Esophagus mucosa (tissue), 1 donor: ENCODE data around the gene BTG1. TPM values are rescaled to one million over a fixed set of nuclear protein-coding genes. Genes with fewer than 3 reads are reported as not detected.

Experiments
- ATAC-seq: fragments of 200-7000 bp; cut with Tn5 transposase; one replicate; pipeline ENCODE4 v1.9.1; 2020
- total RNA-seq: library from RNA; stranded (reverse); gene quantifications from one replicate; pipeline ENCODE4 v1.2.4, GENCODE V29; 2023
- donor health status: DM: yes; HTN: yes; CAD: no.

The BTG1 gene, protein sequence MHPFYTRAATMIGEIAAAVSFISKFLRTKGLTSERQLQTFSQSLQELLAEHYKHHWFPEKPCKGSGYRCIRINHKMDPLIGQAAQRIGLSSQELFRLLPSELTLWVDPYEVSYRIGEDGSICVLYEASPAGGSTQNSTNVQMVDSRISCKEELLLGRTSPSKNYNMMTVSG
- total RNA-seq, result 119 TPM

DNA sequence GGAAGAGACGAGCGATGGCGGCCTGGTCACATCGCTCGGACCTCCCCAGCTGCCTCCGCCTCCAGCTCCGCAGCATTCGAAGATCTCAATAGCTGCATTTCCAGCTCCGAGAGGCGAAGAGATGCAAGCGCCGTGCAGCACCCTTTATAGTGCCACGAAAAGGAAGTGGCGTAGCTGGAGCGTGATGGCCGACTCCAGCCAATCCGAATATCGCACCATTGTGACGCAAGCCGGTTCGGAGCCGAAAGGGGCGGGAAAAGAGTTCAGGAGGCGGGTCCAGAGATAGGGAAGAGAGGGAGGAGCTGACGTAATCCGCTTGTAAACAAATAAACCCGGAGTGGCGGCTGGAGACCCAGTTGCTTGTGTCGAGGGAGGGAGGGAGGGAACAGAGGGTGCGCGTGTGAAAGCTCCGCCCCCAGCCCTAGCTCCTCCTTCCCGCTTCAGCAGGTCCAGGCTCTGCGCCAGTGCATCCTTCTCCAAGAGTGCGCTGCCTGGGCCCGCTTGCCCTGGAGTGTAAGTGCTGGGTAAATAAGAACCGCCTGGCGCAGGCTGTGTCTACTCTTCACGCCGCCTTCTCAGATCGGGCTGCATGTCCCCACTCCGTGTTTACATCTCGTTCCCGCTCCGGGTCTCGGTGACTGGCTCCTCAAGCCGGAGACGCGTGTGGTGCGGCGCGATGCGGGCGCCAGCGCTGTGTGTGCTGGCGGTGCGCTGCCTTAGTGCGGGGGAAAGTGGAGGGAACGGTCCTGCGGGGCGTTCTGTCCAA is at the start of gene BTG1:
Gene BTG1 (minus strand): TSS at position 116 of the 766 bp plus-strand sequence. CDS start 311 bp downstream, outside the sequence.
- peak; percentile 90 for ATAC-seq

DNA sequence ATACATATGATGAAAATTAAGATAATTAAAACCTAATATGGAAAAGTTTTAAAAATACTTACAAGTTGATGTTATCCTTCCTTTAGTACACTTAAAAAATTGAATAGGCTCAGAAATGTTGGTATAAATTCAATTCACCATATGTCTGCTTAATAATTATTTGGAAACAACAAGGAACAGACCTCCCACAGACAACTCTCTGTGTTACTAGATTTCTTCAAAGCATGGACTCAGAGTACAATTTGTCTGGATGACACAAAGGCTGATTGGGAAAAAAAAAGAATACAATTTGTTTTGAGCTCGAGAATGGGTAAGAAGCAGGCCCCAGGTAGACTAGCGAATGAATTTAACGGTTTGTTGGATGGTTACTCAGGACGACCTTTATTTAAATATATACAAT is 48.9 kb upstream of the BTG1 start:
- no peak for ATAC-seq

DNA sequence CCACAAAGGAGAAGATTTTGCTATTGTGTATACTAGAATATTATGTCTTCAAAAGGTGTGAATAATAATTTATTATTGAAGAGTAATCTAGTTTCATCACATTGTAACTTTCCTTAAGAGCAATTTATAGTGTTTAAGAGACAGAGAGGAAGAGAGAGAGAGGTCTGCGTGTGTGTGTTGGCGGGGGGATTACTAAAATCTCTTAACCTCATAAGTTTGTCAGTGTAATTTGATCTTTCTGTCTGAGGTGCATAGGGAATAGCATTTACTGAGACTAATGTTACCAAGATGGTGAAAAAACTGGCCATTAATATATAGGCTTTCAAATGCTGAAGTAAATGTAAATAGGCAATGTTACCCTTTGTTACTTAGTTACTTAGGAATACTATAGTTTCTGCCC is 48.2 kb upstream of the BTG1 start:
- ATAC-seq, result no peak

DNA sequence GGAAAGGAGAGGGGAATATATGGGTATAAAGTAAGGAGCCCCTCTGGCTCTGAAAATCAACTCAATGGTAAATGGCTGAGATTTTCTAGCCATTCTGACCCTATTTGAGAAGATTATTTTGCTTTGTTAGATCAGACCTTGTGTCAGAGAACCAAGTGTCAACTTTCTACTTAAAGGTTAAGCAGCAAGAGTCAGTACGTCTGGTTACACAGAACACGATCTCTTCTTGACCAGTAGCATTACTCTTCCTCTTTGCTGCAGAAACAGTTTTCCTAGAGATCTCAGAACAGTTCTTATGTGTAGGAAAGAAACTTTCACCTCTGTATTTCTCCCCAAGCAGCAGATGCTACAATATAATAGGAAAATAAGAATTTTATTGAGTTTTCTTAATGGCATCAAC is 47.4 kb upstream of the BTG1 start:
- ATAC-seq, result no peak

DNA sequence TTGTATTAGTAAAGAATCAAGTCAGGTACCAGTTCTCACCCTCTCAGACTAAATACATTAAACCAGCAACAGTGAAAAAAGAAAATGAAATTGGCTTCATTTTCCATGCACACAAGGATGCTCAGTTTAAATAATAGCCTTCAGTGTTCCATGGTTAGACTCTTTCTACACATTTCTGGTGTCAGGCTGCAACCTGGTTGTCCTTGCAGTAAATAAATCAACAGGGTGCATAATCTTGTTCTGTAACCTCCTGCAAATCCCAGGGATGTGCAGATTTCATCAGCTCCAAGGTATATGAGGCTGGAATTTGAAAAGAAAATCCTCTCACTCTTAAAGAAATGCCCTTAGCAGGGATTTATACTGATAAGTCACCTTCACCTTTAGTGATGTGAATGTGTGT is 46.7 kb upstream of the BTG1 start:
- no peak for ATAC-seq

DNA sequence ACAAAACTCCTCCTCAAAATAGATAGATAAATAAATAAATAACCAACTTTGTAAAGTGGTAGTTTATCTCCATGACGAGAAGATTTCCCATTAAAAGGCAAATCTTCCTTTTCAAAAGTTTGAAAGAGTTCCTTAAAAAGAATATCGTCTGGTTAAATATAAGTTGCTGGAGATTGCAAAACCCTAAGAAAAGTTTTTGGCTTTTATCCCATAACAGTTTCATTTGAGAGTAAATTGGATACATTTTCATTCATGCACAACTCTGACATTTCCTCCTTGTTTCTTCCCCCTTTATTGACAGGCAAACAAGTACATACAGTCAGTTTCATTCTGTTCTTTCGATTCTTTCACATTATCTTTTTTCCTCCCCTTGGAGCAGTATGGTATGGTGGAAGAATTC is 45.4 kb upstream of the BTG1 start:
- no peak for ATAC-seq

DNA sequence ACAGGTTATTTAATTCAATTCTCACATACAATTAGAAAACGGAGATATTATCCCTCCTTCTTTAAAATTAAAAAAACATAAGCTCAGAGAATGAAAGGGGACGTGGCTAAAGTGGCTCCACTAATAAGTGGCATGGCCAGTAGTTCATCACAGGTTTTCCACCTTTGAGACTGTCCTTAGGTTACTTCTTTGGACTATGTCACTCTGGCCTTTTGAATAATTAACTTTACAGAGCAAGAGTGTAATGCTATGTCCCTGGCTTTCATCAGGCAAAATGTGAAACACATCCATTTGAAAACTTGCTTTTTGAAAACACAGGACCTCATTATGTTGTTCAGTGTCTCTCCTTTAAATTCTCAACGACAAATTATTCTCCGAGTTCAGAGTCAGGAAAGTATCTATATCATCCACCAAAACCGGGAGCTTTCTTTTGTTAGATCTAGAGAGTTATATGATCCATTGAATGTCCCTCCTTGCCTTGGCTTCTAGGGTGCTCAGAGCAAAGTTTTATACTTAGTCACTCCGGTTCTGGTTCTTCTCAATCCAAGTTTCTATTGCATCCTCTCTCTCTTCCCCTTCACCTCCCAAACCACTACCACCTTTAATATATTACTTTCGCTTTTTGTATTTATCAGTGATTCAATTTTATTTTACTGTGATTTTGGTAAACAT is 43.0 kb upstream of the BTG1 start:
- ATAC-seq, result no peak

DNA sequence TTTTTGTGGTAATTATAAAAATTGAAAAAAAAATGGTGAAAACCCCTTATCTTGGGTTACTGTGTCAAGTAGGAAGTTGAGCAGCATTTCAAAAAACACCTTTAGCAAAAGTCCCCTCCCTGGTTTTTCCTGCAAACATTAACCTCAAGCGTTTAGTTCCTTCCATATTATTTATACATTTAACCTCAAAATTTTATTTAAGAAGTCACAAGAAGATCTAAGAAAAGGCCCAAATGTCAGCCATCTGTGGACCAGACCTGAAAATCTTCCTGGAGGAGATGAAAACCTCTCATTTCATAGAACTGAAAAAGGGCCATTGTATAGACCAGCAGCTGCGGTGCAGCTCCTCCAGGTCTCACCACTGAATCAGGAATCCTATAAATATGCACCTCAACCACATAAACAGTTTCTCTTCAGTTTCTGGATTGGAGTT is 40.4 kb upstream of the BTG1 start:
- ATAC-seq, result no peak

DNA sequence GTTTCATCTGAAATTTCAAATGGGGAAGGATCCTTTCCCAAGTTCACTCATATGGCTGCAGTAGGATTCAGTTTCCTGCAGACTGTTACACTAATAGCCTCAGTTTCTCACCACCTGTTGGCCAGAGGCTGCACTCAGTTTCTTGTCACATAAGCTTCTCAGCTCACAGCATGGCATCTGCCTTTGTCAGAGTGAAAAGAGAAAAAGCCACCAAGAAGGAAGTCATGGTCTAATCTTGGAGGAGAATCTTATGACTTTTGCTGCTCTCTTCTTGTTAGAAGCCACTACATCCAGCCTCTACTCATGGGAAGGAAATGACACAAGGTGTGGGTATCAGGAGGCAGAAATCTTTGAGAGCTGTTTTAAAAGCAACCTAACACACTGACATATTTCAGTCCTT is 39.4 kb upstream of the BTG1 start:
- no peak for ATAC-seq

DNA sequence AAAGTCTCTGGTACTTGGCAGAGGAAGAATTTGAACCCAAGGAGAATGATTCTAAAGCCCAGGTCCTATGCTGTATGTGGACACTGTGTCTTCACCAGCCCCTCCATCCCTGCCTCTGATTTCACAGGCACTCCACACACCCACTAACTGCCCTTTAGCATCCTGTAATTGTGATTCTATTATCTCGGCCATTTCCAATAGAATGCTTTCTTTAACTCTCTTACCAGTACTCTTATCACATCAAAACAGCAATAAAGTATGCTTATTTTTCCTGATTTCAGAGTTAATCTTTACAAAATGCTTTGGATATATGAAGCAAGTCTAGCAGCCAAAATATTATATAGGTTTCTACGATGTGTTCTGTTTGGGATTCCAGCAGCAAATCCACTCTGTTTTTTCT is 37.9 kb upstream of the BTG1 start:
- no peak for ATAC-seq

DNA sequence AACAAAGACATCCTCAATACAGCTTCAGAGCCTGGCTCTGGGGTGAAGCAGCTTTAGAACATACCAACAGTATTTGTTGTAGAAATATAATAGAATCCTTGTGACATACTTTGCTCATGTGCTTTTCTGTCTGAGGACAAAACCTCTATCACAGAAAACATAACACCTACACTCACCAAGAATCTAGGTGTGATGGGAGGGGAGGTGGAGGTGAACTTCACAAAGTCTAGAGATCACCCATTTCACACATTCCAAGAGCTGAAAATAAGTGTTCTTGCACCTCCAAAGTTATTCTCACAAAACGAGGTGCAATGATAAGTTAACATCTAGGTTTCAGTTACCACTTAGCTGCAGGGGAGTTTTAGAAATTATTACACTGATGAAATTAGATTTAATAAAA is 32.7 kb upstream of the BTG1 start:
- ATAC-seq, result no peak

DNA sequence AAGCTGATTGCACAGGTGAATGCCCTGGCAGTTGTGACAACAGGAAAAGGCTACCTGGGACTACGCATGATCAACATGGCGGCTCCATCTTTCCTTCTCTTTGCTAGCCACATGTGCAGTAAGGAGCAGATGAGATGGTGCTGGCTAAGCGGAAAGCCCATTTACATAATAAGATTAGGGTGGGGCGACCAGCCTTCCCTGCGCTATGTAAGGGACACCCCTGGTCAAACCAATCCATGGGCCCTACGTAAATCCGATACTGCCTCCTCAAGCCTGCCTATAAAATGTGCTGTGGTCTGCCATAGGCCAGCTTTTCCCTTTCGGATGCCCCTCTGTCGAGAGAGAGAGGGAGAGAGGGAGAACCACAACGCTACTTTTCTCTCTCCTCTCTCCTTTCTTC is 31.0 kb upstream of the BTG1 start:
- no peak for ATAC-seq

DNA sequence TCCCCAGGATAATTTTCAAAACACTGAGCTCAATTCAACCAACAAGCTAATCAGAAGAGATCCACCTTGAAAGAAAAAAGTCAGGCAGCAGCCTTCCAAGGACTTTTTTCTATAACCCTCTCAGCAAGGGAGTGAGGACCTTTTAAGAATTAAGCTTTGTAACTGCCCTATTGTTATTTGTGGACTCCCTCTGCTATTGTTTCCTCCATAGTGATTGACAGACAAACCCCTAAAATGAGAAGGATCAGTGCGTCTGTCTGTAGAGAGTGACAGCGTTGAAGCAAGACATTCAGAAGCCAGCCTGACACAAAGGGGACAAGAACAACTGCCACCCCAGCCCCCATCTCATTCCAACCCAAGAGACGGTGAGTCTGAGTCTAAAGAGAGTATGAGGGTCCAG is 30.3 kb upstream of the BTG1 start:
- ATAC-seq, result no peak

DNA sequence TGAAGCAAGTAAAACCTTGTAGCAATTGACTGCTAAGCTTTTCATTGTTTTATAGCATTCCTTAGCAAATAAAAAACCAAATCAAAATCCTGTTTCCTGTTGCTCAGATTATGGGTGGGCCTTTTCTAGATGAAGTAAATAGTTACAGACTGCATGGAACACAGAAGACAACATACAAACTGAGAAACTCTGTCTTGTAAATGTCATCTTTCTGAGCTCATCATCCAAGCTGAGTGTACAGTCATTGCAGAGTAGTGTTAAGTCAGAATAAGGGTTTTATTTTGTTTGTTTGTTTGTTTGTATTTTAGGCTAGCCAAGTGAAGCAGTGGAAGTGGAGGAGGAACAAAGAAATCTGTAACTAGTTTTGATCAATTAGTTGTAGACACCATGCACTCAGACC is 24.4 kb upstream of the BTG1 start:
- no peak for ATAC-seq

DNA sequence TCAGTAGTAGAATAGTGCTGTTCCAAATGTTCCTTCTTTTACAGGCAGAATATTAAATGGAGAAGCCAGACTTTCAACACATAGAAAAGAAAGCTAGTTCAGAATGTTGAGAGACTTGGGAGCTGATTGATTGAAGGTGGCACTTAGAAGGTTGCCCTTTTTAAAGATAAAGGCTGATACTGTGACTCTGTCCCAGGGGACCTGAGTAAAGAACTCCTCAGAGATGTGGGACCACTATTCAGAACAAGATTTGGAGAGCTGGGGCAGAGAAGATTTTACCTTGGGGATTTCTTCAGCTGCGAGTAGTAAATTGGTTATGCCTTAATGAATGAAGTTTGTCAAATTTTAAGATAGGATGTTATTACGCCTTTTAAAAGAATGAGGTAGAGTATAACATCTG is 21.4 kb upstream of the BTG1 start:
- ATAC-seq, result no peak

DNA sequence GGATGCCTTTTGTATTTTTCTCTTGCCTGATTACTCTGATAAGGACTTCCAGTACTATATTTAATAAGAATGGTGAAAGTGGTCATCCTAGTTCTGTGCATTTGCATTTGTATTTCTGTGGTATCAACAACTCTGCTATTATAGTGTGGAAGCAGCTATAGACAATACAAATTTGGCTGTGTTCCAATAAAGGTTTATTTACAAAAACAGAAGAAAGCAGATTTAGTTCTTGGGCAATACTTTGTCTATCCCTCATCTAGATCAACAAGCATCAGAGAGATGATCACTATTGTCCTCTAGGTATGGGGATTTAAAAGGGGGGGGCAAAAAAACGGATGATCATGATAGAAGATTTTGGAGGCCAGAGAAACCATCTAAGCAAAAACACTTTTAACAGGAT is 19.1 kb upstream of the BTG1 start:
- ATAC-seq, result no peak

DNA sequence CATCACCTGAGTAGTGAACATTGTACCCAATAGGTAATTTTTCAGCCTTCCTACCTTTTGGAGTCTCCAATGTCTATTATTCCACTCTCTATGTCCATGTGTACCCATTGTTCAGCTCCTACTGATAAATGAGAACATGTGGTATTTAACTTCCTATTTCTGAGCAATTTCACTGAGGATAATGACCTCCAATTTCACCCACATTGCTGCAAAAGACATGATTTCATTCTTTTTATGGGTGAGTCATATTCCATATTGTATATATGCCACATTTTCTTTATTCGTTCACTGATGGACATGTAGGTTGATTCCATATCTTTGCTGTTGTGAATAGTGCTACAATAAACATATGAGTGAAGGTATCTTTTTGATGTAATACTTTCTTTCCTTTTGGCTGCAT is 16.4 kb upstream of the BTG1 start:
- no peak for ATAC-seq

DNA sequence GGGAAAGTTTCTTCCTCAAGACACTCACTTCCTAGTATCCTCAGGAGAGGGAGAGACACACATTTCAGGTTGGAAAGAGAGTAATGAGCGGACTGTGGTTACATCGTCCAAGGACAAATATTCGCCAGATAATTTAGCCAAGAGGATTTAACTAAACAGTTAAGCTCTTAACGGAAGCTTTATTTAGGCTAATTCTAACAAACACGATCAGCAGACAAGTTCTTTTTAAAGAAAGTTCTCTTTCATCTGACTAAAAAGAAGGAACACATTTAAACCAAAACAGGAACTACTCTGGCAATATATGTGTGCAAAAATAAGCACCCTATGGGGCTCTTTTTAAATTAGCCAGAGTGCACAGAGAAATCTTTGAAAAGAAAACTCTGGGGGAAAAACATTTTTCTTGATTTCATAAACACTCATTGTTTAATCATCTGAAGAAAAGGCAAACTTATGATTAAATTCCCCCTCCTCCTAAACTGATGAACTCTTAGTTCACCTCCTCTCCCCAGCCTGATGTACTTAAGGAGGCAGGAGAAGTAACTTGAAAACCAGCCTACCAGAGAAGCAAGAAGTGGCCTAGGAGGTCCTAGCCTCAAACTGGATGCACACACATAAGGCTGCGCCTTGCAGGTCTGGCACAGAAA is 13.3 kb upstream of the BTG1 start:
- no peak for ATAC-seq

DNA sequence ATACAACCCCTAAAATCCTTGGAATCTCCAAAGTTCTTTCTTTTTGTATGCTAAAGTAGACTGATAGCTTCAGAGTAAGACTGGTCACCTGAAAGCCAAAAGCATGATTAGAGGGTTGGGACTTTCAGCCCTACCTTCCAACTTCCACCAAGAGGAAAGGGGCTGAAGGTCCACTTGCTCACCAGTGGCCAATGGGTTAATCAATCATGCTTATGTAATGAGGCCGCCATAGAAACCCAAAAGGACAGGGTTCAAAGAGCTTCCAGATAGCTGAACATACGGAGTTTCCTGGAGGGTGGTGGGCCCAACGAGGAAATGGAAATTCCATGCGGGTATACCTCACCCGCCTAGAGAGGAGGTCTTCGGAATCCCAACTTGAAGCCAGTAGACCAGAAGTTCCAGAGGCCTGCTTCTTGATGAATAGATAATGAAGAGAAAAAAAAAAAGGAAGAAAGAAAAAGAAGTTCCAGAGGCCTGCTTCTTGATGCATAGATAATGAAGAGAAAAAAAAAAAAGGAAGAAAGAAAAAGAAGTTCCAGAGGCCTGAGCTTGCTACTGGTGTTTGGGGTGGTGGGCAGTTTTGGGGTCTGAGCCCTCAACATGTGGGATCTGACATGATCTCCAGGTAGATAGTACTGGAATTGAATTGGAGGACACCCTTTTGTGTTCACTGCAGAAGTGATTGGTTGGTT is 11.2 kb upstream of the BTG1 start:
- no peak for ATAC-seq

DNA sequence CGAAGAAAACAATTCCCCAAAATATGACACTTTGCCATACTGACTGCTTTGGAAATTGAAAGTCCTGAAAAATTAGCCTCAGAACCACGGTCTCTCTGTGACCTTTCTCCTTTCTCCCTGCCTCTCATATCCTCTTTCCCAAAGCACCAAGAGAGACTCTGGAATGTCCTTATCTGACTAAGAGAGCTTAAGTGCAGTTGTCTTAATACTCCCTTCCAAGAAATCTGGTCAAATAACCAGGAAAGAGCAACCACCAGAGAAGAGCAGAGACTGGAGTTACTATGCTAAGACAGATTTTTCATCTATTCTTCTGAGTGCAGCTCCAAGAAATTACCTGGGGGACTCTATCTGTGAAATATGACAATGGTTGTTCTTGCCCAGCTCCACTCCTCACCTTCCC is 10.5 kb upstream of the BTG1 start:
- no peak for ATAC-seq

DNA sequence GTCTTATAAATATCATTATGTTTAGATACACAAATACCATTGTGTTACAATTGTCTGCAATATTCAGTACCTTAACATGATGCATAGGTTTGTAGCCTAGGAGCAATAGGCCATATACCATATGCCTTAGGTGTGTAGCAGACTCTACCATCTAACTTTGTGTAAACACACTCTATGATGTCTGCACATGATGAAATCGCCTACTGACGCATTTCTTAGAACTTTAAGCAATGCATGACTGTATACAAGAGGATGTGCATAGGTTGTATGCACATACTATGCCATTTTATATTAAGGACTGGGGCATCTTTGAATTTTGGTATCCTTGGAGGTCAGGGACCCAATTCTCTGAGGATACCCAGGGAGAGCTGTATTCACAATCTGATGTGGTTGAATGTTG is 10.1 kb upstream of the BTG1 start:
- ATAC-seq, result peak; percentile 26

DNA sequence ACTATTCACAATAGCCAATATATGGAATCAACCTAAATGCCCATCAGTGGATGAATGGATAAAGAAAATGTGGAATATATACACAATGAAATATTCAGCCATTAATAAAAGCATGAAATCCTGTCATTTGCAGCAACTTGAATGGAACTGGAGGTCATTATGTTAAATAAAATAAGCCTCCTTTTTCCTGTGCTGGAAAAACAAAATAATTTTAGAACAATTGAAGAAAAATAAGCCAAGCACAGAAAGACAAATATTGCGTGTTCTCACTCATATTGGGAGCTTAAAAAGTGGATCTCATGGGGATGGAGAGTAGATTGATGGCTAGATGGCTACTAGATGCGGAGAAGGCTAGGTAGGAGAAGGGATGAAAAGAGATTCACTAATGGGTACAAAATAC is 6.3 kb upstream of the BTG1 start:
- no peak for ATAC-seq

DNA sequence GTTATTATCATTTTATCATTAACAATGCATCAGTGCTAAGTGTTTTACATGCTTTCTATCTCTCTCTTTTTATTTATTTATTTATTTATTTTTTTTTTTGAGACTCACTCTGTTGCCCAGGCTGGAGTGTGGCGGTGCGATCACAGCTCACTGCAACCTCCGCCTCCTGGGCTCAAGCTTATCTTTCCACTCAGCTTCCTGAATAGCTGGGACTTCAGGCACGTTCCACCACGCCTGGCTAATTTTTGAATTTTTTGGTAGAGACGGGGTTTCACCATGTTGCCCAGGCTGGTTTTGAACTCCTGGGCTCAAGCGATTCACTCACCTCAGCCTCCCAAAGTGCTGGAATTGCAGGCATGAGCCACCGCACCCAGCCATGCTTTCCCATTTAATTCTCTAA is 3.9 kb upstream of the BTG1 start:
- ATAC-seq, result no peak
